K562 (cell line): ENCODE results near the gene GRAMD2A. TPM values are rescaled to one million over a fixed set of nuclear protein-coding genes. Genes with fewer than 3 reads are reported as not detected.

Experiments used
- ARID4B ChIP-seq: sonication (generic); formaldehyde crosslinking; IDR thresholded peaks from 2 replicates; pipeline ENCODE4 v1.8.0; 2022; ENCODE audit warnings: mild to moderate bottlenecking, missing genetic modification reagents
- CAMTA2 ChIP-seq: fragments of 250-450 bp; sonication (Bioruptor Pico); conservative IDR thresholded peaks from 2 replicates; pipeline ENCODE4 v1.5.1; 2022
- ERF ChIP-seq: fragments of 450-650 bp; formaldehyde crosslinking; IDR thresholded peaks from 2 replicates; pipeline ENCODE4 v1.4.0; 2020; ENCODE audit warnings: mild to moderate bottlenecking, mixed read lengths
- ETV5 ChIP-seq: sonication (generic); formaldehyde crosslinking; IDR thresholded peaks from 2 replicates; pipeline ENCODE4 v1.4.0; 2020; ENCODE audit warnings: low read depth, mild to moderate bottlenecking, missing genetic modification reagents
- FIP1L1 ChIP-seq: fragments of 200-400 bp; formaldehyde crosslinking; IDR thresholded peaks from 2 replicates; pipeline ENCODE4 v1.6.1; 2018; ENCODE audit warnings: mild to moderate bottlenecking, low read depth, low read length; ENCODE audit not compliant: poor library complexity, severe bottlenecking
- JUN ChIP-seq, 2 experiments: sonication (generic) in 1 of 2; formaldehyde crosslinking in 1 of 2; IDR thresholded peaks; 2 replicates each; pipeline versions ENCODE4 v1.6.1 to v1.8.0; 2012 to 2022; ENCODE audit warnings: borderline replicate concordance in 2 of 2, mild to moderate bottlenecking in 2 of 2, improper control_type of control experiment in 1 of 2, low read depth in 1 of 2, low read length in 1 of 2, missing genetic modification reagents in 1 of 2
- MTA3 ChIP-seq: fragments of 450-650 bp; formaldehyde crosslinking; IDR thresholded peaks from 2 replicates; pipeline ENCODE4 v1.6.1; 2017; ENCODE audit warnings: mild to moderate bottlenecking, borderline replicate concordance
- PHF20 ChIP-seq: fragments of 450-650 bp; IDR thresholded peaks from 2 replicates; pipeline ENCODE4 v1.6.1; 2018; ENCODE audit not compliant: partially characterized antibody
- RBM39 ChIP-seq: fragments of 200-400 bp; formaldehyde crosslinking; optimal IDR thresholded peaks from 2 replicates; pipeline ENCODE3; 2018; ENCODE audit warnings: low read depth, low read length
- SRSF9 ChIP-seq: fragments of 200-400 bp; formaldehyde crosslinking; IDR thresholded peaks from 2 replicates; pipeline ENCODE4 v1.6.1; 2017; ENCODE audit warnings: low read depth, low read length, borderline replicate concordance
- THRA ChIP-seq: fragments of 450-650 bp; IDR thresholded peaks from 2 replicates; pipeline ENCODE4 v1.6.1; 2017; ENCODE audit warnings: mild to moderate bottlenecking, moderate library complexity
- TRIM25 ChIP-seq: fragments of 450-650 bp; IDR thresholded peaks from 2 replicates; pipeline ENCODE4 v1.7.0; 2016; ENCODE audit warnings: borderline replicate concordance
- XRCC3 ChIP-seq: fragments of 450-650 bp; IDR thresholded peaks from 2 replicates; pipeline ENCODE4 v1.6.1; 2017; ENCODE audit warnings: mild to moderate bottlenecking, moderate library complexity
- ZNF282 ChIP-seq: sonication (generic); formaldehyde crosslinking; IDR thresholded peaks from 2 replicates; pipeline ENCODE4 v1.8.1; 2023; ENCODE audit warnings: missing genetic modification reagents
- ZNF696 ChIP-seq: fragments of 250-450 bp; sonication (Bioruptor Pico); conservative IDR thresholded peaks from 2 replicates; pipeline ENCODE4 v1.4.0; 2020; ENCODE audit warnings: mild to moderate bottlenecking, moderate library complexity
- polyA plus RNA-seq, 8 experiments: library from polyadenylated mRNA; depleted of rRNA in 4 of 8; stranded (reverse) in 5 of 8; unstranded in 3 of 8; fragments of >200 nt; fragmentation: Nextera tagmentation in 2 of 8; fragmentation: Illumina TruSeq in 1 of 8; extraction: Ambion mirVana in 2 of 8; extraction: Trizol in 1 of 8; gene quantifications; 2 replicates each; pipeline versions ENCODE4 v1.2.1 to v1.2.3, GENCODE V29; 2011 to 2014; ENCODE audit warnings: inconsistent platforms in 1 of 8, missing spikeins in 1 of 8
- total RNA-seq, 7 experiments: library from RNA; depleted of rRNA in 6 of 7; stranded (reverse); fragments of >200 nt in 6 of 7; fragmentation: Illumina TruSeq in 2 of 7; extraction: Trizol in 2 of 7; gene quantifications; 2 replicates each; pipeline versions ENCODE4 v1.2.1 to v1.2.3, GENCODE V29; 2011 to 2021; ENCODE audit warnings: low replicate concordance in 1 of 7
- TF ChIP-seq, protein P1 (sequence below): fragments of 250-450 bp; sonication (Bioruptor Pico); IDR thresholded peaks from 2 replicates; pipeline ENCODE4 v1.5.0; 2021; ENCODE audit warnings: mild to moderate bottlenecking, moderate library complexity

GRAMD2A gene
- total and polyA plus RNA-seq, 9 of the 15 experiments (the other 6 are each of a cell fraction or from before 2014, with no cell fraction given), result 0.08 to 0.22 TPM; not detected in 7

DNA sequence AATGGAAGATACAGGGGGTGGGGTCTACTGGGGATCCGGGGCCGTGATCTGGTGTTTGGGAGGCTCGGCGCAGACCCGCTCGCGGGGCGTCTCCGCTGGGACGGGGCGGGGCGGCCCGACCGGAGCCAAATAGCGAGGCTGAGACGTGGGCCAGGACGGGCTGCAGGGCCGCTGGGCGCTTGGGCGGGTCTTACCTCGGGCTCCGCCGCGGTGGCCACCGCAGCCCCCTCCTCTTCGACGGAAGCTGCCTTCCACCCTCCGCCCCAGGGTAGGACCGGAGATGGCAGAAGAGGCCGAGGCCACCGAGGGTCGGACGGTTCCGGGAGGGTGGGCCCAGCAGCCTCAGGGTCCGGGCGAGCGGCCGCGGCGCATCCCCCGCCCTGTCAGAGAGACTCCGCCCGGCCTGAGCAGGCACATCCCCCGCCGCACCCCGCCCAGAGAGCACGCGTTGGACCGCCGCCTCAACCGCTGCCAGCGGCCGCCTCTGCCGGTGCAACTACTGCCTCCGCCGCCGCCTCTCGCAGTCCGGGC is 80.0 kb downstream of the GRAMD2A start (continued):
- TF ChIP-seq RBM39 (no peak), SRSF9 (no peak), TRIM25 (no peak), PHF20 (peak; percentile 27), MTA3 (peak; percentile 48; the same call in 1 of the 2 replicates), XRCC3 (no peak), FIP1L1 (peak; percentile 37), ZNF282 (CRISPR knock-in tag) (peak; percentile 36; the same call in 1 of the 2 replicates), THRA (no peak), ERF (peak; percentile 52; the same call in 1 of the 2 replicates), ETV5 (CRISPR knock-in tag) (no peak), CAMTA2 (no peak), ARID4B (CRISPR knock-in tag) (peak; percentile 76), ZNF696 (CRISPR knock-in tag) (no peak), JUN (IDR thresholded peaks at IDR 0.05; ENCODE audit: borderline replicate concordance, low read depth, low read length) (no peak), JUN (CRISPR knock-in tag; IDR thresholded peaks at IDR 0.05; ENCODE audit: borderline replicate concordance) (no peak)
- TF ChIP-seq, protein P1, sequence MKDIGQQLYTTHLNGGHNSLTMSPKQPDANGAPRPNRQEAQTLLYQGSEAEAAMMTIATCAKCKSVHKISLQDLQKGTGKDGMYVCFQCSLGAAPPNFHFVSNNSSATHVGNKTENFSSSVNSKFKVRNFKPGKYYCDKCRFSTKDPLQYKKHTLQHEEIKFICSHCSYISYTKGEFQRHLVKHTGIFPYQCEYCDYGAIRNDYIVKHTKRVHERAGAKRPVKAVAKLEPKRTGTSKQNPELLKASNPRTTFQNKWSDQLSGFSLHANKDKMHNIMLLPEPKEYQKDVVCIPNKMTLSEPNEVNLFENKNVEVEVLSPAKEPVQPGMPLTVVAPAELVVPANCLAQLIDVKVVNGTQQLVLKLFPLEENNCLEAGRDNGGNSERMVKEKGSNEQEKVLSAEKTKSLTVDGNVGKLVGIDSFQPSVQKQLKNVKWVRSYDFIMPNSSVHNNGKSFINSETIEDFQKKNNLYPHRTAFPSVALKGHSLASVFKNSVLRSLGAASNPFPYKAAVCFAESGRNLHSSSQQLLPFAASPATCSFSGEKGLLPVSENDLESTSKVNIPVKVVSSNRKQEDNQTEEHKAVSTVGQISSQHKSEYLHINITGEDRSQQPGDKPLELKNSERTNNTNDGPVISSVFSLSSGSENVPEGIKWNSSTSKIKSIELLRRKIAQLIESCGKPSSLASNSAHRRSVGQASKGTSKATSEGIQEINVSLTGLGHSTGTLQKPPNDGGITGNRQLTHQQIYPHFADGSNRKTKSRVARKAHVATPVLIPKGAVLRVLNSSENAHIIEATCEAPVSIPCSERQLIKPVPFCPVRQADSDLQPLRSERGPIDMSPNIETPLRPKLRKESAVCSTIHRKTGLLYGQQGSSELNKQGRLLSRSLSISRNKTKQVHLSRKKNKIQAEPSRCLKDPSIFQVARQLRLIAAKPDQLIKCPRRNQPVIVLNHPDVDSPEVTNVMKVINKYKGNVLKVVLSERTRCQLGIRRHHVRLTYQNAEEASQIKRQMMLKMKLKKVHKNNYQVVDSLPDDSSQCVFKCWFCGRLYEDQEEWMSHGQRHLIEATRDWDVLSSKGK, result no peak
